DMS53 treated with DMSO at 0.1 percent for 48 hours (cell line): Measurements from ENCODE around the gene CABLES2.

Source experiments
- DNase-seq: peaks from one replicate; lab custom pipeline; 2025; ENCODE audit not compliant: unreplicated experiment; lab: John Stamatoyannopoulos, UW

Gene CABLES2

DNA sequence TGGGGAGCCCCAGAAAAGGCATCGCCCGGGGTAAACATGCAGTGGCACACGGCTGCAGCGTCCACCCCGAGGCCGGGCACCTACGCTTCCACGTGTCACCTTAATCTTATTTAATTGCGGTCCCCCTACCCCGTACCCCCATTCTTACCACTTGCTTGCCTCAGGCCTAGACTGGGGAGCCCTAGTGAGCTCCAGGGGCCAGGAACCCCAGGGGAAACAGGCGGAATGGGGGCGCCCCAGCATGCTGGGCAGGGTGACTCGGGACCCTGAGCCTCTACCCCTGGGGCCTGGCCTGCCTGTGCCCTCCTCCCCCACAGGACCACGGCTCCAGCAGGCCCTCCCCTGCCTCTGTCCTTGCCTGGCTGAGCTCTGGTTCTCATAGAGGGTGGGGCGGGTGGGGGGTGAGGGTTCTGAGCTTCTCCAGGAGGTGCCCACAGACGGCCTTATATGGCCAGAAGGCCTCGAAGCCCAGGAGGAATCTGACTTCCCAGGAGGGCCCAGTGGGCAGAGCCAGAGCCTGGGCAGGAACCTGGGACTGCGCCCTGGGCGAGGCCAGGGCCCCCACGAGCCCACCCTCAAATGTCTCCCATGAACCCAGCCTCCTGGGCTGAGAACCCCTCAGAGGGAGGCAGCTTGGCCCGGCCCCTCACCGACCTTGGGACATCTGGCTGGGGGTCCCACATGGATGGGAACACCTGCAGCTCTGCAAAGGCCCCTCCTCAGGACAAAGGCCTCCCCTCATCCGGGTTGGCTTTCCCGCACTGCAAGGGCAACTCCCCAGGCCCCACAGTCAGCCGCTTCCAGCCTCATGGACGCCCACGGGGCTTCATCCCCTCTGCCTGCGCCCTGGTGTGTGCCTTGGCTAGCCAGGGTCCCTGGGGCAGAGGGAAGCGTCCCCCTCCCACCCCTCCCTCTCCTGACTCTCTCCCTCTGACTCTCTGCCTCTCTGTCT is 34.8 kb downstream of the CABLES2 start:
- DNase-seq: no peak

DNA sequence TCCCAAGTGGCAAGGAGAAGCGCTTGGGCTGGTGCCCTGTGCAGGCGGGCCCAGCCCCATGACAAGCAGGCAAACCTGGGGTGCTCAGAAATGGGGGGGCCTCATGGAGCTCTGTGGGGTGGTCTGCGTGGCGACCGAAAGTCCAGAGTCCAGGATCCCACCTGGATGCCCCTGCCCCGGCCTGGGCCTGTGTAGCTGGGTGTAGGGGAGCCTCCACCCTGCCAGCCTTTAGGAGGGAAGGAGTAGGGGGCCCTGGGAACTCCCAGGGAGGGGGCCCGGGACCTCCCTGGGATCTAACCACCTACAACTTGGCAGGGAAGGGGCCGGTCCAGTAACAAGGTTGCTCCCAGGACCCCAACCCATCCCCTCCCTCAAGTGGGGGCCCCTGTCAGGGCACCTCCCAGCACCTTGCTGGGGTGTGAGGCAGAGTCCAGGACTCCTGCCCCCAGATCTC is 35.5 kb downstream of the CABLES2 start:
- no peak for DNase-seq

DNA sequence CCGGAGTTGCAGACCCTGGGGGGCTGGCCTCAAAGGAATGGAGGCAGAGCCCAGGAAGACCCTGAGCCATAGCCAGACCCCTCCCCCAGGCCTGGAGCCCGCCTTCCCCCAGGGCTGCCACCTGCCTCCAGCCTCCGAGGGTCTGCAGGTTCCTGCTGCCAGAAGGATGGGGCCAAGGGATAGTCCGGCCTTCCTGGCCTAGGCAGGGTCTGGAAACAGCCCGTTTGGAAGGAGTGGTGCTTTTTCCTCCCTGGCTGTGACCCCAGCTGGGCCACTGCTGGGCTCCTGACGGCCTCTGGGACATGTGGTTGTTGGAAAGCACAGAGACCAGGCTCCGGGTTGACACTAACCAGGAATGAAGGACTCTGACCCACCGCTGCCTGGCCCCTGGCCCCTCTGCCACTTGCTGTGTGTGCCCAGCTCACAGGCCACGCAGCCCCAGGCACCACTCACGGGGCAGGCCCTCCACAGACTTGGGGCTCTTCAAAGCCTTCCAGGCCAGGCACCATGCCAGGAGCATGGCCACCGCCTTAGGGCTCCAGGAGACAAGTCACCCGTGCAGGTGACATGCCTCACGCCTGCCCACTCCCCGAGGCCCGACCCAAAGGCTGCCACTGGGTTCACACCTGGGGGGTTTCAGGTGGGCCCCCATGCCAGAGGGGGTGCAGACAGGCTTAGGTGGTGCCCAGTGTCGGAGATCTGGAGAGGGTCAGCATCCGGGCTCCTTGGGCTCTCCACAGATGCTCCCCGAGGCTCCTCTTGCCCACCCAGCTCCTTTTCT is 36.1 kb downstream of the CABLES2 start:
- no peak for DNase-seq

DNA sequence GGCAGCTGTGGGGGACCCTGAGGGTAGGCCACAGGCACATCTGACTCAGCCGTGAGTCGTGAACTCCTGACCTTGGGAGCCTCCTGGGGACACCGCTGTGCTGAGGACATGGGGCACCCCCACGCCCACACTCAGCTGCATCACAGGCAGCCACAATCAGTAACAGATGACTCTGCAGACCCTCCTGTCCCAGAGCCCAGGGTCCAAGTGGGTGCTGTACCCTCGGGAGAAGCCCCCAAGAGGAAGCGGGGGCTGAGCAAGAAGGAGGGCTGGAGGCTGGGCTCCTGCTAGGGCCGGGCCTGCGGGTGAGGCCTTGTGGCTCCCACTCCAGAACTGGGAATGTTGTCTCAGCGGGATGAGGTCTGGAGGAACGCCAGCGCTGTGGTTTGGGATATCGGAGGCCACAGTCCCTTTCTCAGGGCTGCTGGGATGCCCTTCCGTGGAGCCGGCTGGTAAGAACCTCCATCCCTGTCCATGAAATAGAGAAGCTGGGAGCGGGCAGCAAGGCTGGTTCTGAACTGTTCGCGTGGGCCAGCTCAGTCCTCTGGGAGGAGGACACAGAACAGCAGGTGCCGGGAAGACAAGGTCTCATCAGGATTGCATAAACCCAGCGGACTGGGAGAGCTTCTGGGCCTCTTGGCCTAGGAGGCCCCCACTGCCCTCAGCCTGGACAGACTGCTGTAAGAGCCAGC is 36.8 kb downstream of the CABLES2 start:
- no peak for DNase-seq

DNA sequence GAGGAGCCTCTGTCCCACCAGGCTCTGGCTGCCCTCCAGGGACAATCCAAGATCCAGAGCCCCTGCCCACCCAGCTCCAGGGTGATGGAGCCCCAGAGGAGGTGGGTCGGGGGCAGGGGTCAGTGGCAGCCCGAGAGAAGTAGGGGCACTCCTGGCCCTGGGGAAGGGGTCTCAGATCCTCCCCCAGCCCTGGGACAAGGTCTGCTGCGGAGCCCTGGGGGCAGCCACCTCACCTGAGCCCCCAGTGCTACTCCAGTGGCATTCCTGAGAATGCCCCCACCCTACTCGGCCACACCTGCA is 37.3 kb downstream of the CABLES2 start:
- DNase-seq: no peak

DNA sequence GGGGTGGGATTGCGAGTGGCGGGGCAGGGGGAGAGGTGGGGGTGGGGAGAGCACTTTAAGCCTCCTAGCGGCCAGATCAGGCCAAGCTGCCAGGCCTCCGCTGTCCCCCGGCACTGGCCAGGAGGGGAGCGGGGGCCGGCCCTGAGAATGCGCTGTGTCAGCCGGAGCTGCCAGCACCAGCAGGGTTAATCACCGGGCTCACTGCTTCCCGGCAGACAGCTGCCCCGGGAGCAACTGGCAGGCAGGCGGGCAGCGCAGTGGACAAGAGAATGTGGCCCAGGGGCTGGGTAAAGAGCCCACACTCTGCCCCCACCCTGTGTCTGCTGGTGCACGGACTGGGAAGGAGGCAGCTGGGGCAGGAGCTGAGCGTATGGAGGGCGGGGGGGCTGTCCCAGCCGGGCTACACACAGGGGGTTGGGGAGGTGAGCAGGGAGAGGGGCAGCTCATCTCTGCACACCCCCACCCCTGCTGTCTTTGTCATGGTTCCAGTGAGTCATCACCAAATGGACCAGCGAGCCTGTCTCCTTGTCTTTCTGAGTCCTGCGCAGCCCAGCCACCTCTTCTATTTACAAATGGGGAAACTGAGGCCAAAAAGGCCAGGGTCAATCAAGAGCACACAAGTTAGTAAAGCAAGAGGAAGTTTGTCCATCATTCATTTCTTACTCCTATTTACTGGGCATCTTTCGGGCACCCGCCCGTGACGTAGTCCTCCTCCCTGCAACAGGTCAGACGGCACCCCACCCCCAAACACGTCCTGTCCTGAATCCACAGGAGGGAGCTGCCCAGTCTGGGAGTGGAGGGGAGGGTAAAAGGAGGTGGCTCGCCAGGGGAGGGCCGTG is 37.9 kb downstream of the CABLES2 start:
- no peak for DNase-seq

DNA sequence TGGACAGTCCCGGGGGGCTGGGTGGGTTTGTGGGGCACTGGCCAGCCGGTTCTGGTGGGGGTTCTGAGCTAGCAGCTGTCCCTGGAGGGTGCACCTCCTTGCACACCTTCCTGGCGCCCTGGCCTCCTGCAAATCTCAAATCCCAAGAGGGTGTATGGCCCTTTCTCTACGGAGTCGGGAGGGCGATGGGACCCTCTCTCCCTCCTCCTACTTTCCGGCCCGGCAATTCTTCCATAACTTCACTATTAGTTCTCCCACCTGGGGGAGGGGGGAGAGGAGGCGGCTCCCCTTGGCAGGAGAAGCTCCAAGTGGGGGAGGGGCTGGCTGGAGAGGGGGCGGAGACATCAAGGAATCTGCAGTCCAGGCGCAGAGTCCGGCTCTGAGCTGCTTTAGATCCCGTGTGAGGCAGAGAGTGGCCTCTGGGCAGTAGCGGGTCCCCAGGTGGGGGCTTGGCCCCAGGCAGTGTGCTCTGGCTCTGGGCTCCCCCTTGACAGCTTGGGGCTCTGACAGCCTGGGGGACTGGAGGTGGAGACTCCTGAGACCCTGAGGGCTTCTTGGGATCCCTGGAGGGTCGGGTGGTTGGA is 38.6 kb downstream of the CABLES2 start:
- peak; percentile 8 for DNase-seq

DNA sequence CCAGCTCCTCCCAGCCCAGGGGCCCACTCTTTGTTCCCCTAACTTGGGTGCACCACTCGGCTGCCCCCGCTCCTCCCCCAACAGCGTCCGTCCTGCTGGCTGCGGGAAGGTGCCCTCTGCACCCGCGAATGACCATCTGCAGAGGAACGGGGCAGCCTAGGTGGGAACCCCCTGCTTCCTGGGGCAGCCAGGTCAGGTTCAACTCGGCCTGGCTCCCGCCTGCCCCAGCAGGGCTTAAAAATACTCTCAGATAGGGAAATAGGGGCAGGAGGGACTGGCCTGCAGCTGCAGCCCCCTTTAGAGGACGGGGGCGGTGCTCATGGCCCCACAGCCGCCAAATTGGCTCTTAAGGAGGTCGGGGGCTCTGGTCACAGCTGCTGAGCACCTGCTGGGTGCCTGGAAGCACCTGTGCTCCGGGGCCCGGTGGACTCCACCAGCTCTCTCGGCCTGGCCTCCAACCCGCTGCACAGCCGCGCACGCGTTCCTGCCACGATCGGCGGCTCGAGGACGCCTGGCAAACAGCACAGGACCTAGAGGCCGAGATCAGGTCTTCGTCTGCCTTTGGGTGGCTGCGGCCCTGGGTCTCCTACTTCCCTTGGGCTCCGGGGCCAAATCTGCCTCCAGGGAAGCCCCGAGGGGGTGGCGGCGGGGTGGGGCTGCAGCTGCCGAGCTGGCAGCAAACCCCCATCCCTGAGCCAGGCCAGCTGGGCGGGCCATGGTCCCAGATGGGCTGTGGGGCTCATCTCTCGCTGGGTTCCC is 39.3 kb downstream of the CABLES2 start:
- DNase-seq: peak; percentile 71

DNA sequence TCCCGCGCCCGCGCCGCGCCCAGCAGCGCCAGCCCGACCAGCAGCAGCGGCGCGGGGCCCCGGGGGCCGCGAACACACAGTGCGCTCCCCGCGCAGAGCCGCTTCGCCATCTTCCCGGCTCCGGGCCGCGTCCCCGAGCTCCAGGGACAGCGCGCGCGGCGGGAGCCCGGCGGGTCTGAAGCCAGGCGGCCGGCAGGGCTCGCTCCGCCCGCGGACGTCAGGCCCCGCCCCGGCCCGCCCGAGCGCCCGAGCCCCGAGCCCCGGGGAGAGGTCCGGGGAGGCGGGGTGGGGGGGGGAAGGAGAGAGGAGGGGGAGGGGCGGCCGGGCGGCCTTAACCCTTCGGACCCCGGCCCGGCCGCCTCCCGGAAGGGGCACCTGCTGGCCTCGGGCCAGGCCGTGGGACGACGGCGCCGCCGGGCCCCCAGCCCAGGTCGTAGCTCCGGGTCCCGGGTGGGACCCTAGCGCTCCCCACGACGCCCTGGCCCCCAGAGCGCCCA is 39.9 kb downstream of the CABLES2 start, which contains the start of gene LAMA5:
LAMA5 (minus strand) TSS at position 177 of the 497 bp plus-strand sequence; CDS start at position 110, 67 bp downstream.
- peak; percentile 17 for DNase-seq

DNA sequence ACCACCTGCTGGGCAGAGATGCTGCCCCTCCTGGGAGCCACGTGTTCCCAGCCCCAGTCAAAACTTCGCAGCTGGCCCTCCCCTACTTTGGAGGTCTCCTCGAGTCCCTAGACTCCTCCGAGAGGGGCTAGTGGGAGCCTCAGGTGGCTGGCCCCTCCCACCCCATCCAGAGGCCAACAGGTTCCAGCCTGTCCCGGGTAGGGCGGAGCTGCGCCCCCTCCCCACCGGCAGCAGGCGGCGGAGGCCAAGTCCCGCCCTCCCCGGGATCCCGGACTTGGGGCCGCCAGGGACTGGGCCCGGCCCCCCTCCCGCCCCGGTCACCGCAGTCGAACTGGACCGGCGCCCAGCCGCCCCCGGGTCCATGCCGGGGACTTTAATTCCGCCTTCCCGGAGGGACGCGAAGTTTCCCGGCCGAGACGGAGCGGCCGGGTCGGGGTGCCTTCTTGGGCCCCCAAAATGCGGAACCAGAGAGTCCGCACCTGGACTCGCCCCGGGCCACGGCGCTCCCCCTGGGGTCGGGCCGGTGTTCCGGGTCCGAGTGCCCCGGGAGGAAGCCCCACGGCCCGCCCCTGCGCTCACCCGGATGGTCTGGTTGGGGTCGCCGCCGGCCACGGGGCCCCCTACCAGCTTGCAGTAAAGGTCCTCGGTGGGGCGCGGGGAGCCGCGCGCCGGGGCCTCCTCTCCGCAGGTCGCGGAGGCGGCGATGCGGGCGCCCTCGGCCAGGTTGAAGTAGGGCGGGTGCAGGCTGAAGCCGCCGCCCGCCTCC is 40.5 kb downstream of the CABLES2 start:
- no peak for DNase-seq

DNA sequence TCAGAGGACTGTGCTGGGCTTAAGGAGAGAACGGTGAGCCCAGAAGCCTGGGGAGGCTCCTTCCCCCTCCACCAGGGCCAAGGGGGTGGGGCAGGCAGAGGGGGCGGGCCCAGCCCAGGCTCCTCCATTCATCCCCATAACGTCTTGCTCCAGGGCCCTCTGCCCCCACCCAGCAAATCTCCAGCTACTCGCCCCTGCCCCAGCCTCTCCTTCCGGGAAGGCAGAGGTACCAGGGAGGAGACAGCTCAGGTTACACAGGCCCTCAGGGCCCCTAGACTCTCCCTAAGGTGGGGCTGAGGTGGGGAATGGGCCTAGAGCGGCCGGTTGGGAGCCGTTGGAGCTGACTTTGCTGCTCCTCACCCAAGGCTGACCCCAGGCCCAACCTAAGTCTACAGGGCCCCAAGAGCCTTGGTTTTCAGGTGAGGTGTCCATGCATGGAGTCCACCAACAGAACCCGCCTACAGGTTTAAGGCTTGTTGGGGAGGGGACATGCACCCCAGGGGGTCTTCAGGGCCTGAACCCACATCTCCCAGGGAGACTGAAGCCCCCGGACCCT is 41.2 kb downstream of the CABLES2 start:
- DNase-seq: no peak

DNA sequence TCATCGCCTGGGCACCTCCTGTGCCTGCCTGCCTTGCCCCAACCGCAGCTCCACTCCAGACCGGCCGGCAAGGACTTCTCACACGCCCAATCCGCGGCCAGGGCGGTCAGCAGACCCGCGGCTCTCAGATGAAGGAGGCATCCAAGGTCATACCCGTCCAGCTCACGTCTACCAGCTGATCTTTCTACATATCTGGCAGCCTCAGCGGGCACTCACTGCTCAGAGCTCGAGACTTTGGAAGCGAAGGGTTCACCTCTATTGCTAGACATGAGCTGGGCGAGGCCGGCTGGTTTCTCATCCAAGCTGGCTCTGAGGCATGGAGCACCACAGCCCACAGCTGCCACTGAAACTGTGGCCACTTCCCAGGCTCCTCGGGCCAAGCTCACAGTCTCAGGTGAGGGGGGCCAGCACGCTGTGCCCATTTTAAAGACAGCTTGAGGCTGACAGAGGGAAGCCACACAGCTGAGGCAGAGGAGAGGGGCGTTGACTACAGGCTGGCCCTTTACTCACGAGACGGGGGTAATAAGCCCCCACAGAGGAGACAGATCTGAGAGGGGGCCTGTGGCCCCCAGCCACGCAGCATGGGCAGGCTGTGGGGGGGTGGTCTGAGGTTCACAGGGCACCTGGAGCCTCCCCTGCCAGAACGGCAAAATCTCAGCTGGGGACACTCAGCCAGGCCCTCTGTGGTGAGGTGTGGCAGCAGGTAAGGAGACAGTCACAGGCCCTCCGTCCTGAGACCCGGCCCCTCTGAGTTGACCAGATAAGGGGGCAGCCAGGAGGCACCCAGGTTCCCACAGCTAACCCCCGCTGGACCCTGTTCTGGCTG is 42.0 kb downstream of the CABLES2 start:
- no peak for DNase-seq

DNA sequence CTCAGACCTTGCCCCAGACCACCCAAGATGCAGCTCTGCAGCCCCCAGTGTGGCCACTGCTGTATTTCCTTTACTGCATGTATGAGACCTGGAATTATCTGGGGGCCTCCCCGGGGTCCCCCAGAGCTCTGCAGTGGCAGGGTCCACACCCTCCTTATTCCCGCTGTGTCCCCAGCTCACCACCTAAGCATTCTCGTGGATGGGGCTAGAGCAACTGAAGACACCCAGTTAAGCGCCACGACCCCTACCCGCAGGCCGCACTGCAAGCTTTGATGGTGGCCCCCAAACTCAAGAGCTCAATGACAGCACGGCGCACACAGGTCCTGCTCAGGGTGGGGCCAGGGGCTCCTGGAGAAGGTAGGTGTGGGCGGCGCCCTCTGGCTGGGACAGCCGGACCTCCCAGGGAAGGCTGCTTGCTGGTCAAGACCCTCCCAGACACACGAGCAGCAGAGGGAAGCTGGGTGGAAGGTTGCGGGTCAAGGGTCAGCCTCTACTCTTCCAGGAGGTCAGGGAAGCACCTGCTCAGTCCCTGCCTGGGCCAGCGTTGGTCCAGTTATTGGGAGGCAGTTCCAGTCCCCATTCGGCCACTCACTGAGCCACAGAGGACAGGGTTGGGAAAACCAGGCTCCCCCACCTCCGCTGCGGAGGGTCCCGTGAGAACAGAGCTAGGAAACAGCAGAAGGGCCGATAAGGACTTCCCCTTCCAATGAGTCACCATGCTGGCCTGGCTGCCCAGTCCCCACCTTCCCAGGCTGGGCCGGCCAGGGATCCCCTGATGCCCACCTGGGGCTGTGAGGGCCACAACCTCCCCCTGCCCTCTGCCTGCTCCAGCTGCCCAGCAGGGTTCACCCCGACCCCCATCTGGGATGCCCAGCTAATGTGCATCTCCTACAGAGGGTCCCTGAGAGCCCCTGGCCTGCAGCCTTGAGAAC is 42.9 kb downstream of the CABLES2 start:
- no peak for DNase-seq

DNA sequence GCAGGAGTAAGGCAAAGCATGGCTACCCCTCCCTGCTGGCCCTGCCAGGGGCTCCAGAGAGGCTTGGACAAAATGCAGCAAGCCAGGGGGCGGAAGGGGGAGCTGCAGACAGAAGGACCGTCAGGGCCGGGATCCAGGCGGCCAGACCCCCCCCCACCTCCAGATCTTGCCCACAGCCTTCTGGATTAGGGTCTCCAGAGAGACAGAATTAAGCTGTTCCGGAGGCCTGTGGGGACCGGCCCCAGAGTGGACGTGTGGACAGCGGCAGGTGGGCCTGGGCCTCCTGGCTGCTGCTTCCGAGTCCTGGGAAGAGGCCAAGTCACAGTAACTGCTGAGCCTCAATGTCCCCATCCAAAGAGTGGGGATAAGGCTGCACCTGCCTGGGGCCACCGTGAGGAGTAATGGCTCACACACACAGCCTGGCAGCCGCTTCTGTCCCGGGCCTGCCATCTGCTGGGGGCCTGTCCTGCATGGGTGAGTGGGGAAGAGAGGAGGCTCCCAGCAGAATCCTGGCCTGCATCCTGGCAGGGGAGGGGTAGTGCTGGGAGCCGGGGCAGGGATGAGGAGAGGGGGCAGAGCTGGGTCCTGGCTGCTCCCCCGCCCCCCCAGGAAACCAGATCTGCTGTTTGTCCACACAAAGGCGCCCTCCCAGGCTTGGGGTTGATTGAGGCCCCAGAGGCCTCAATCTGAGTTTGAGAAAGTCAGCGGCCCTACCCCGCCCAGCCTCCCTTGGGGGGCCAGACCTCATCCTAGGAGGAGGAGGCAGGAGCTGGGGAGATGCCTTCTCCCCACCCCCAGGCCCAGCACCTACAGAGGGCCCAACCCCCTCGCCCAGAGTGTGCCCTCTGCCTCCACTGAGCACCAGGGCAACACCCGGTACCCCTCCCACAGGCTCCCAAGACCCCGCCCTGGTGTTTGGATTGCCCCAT is 43.8 kb downstream of the CABLES2 start:
- DNase-seq: no peak

DNA sequence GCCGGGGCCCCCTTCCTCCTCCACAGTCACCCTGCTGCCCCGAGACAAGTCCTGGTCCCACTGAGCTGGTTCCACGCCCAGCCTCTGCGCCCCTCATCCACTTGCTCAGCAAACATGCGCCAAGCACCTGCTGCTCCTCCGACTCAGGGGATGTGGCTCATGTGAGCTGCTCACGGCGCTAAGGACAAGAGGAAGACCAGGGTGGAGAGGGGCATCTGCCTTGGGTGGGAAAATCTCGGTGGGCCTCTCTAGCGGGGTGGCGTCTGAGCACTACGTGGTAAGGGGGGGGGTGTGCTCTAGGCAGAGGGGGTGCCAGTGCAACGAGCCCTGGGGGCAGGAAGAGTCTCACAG is 44.5 kb downstream of the CABLES2 start:
- no peak for DNase-seq
